Fibroblast of lung (primary cell): Measurements from ENCODE around the gene TMEM209. TPM values are rescaled to one million over a fixed set of nuclear protein-coding genes. Genes with fewer than 3 reads are reported as not detected.

ENCODE experiments used
- DNase-seq, 2 donors: peaks; one replicate each; pipeline versions ENCODE4 v3.0.0 to v3.0.0-alpha.2; 2010; ENCODE audit warnings: low read depth in 2 of 2
- H2AFZ ChIP-seq: 2 replicates; pipeline ENCODE4 v1.5.1; 2012; ENCODE audit warnings: low read length, control low read depth, inconsistent platforms
- H3K27ac ChIP-seq: 2 replicates; pipeline ENCODE4 v1.5.1; 2011; ENCODE audit warnings: low read length, control low read depth; ENCODE audit not compliant: insufficient read depth
- H3K27me3 ChIP-seq: 2 replicates; pipeline ENCODE4 v1.5.1; 2011; ENCODE audit warnings: mild to moderate bottlenecking, low read length; ENCODE audit not compliant: control insufficient read depth, insufficient read depth
- H3K36me3 ChIP-seq: 2 replicates; pipeline ENCODE4 v1.5.1; 2011; ENCODE audit warnings: low read length; ENCODE audit not compliant: control insufficient read depth, insufficient read depth
- H3K4me1 ChIP-seq: 2 replicates; pipeline ENCODE4 v1.5.1; 2011; ENCODE audit warnings: low read length; ENCODE audit not compliant: control insufficient read depth, insufficient read depth; ENCODE audit errors: extremely low read depth
- H3K4me2 ChIP-seq: 2 replicates; pipeline ENCODE4 v1.5.1; 2011; ENCODE audit warnings: low read length, control low read depth; ENCODE audit not compliant: insufficient read depth; ENCODE audit errors: extremely low read depth
- H3K4me3 ChIP-seq, 4 experiments: fragments of 200-600 bp in 1 of 4; sonication (generic) in 1 of 4; replicated peaks in 1 of 4; 2 replicates each; pipeline ENCODE4 v1.5.1; 2011 to 2016; ENCODE audit warnings: low read length in 4 of 4, low read depth in 3 of 4, mild to moderate bottlenecking in 3 of 4, control low read depth in 2 of 4, inconsistent platforms in 1 of 4, mixed read lengths in 1 of 4; ENCODE audit not compliant: insufficient read depth in 1 of 4; ENCODE audit errors: control extremely low read depth in 1 of 4
- H3K79me2 ChIP-seq: 2 replicates; pipeline ENCODE4 v1.5.1; 2012; ENCODE audit warnings: mild to moderate bottlenecking, low read length, inconsistent platforms; ENCODE audit not compliant: control insufficient read depth, insufficient read depth
- H3K9ac ChIP-seq: 2 replicates; pipeline ENCODE4 v1.5.1; 2011; ENCODE audit warnings: mild to moderate bottlenecking, low read length, control low read depth; ENCODE audit not compliant: insufficient read depth
- H3K9me3 ChIP-seq: 2 replicates; pipeline ENCODE4 v1.5.1; 2012; ENCODE audit warnings: low read depth, low read length; ENCODE audit not compliant: control insufficient read depth, insufficient read depth
- H4K20me1 ChIP-seq: 2 replicates; pipeline ENCODE4 v1.5.1; 2011; ENCODE audit warnings: low read length; ENCODE audit not compliant: control insufficient read depth, insufficient read depth; ENCODE audit errors: extremely low read depth
- EZH2 ChIP-seq: IDR thresholded peaks from 2 replicates; pipeline ENCODE4 v1.5.1; 2012; ENCODE audit warnings: low read length, control low read depth, mild to moderate bottlenecking; ENCODE audit errors: missing control alignments
- polyA plus RNA-seq, 2 donors: library from polyadenylated mRNA; depleted of rRNA in 1 of 2; stranded (reverse) in 1 of 2; unstranded in 1 of 2; fragments of >200 nt; gene quantifications; 2 replicates each; pipeline ENCODE4 v1.2.1, GENCODE V29; 2011 to 2012; ENCODE audit warnings: missing spikeins in 1 of 2
- total RNA-seq: library from RNA; depleted of rRNA; stranded (reverse); fragments of >200 nt; gene quantifications from 2 replicates; pipeline ENCODE4 v1.2.1, GENCODE V29; 2014
- TF ChIP-seq, protein P1 (sequence below), 2 donors: IDR thresholded peaks in 1 of 2; conservative IDR thresholded peaks in 1 of 2; 1 replicate in 1 of 2; 2 replicates in 1 of 2; pipeline ENCODE4 v1.5.1; 2011 to 2012; ENCODE audit warnings: low read length in 2 of 2, control low read depth in 1 of 2, inconsistent platforms in 1 of 2, low read depth in 1 of 2, mild to moderate bottlenecking in 1 of 2

The TMEM209 gene
- total and polyA plus RNA-seq, 2 donors (not counting 1 experiment from before 2014, with no cell fraction given) = 9.7 to 15.1 TPM

DNA sequence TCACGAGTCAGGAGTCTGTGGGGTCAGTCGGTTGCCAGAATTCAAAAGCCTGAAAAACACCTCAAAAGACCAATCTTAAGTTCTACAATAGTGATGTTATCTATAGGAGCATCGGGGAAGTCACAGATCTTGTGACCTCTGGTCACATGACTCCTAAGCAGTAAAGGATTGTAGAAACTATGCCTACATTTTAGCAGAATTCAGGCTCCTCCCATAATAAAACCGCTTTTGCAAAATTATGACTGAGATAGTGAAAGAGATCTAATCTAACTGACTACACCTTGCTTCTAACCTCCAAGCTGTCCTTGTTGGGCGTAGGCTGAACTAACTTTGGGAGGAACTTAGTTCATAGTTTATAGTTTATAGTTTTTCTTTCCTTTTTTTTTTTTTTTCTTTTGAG lies 19.0 kb upstream of the TMEM209 start:
- H3K4me2 ChIP-seq = no peak overlapping the region
- no peak overlapping the region for H2AFZ ChIP-seq
- no peaks in the 10 kb centered on the region for H3K79me2 ChIP-seq
- TF ChIP-seq, protein P1, sequence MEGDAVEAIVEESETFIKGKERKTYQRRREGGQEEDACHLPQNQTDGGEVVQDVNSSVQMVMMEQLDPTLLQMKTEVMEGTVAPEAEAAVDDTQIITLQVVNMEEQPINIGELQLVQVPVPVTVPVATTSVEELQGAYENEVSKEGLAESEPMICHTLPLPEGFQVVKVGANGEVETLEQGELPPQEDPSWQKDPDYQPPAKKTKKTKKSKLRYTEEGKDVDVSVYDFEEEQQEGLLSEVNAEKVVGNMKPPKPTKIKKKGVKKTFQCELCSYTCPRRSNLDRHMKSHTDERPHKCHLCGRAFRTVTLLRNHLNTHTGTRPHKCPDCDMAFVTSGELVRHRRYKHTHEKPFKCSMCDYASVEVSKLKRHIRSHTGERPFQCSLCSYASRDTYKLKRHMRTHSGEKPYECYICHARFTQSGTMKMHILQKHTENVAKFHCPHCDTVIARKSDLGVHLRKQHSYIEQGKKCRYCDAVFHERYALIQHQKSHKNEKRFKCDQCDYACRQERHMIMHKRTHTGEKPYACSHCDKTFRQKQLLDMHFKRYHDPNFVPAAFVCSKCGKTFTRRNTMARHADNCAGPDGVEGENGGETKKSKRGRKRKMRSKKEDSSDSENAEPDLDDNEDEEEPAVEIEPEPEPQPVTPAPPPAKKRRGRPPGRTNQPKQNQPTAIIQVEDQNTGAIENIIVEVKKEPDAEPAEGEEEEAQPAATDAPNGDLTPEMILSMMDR (conservative IDR thresholded peaks at IDR 0.05 in 1 of 2, IDR thresholded peaks at IDR 0.05 in 1 of 2; ENCODE audit: low read depth in 1 of 2, low read length in 2 of 2) = no peak
- no peak for TF ChIP-seq EZH2
- H3K36me3 ChIP-seq = no peaks in the 10 kb centered on the region
- DNase-seq = no peak
- no peak overlapping the region for H3K9ac ChIP-seq
- H3K4me1 ChIP-seq = no peaks in the 10 kb centered on the region
- H3K9me3 ChIP-seq = no peaks in the 10 kb centered on the region
- H3K4me3 ChIP-seq = no peak overlapping the region
- H3K27ac ChIP-seq = no peak overlapping the region
- H3K27me3 ChIP-seq = no peaks in the 10 kb centered on the region
- H4K20me1 ChIP-seq = no peaks in the 10 kb centered on the region

DNA sequence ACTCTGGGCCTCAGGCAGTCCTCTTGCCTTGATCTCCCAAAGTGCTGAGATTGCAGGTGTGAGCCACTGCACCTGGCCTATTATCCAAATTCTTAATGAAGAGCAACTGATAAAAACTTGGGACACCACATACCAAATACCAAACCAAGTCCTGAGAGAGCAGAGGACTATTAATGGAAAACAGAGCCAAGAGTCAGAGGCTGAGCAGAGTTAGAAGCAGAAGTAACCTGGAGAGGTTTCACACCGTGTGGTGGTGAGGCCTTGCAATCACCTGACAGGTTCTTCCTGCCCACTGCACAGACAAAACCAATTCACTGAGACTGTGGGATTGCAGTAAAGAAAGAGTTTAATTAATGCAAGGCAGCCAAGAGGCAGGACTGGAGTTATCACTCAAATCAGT lies 18.4 kb upstream of the TMEM209 start:
- no peaks in the 10 kb centered on the region for H3K4me1 ChIP-seq
- TF ChIP-seq, protein P1 (conservative IDR thresholded peaks at IDR 0.05 in 1 of 2, IDR thresholded peaks at IDR 0.05 in 1 of 2; ENCODE audit: low read depth in 1 of 2, low read length in 2 of 2) = no peak
- no peak for TF ChIP-seq EZH2
- H3K9ac ChIP-seq = no peak overlapping the region
- H3K9me3 ChIP-seq = no peaks in the 10 kb centered on the region
- H3K79me2 ChIP-seq = no peaks in the 10 kb centered on the region
- no peaks in the 10 kb centered on the region for H3K36me3 ChIP-seq
- no peak overlapping the region for H3K4me2 ChIP-seq
- no peak overlapping the region for H3K4me3 ChIP-seq
- H3K27ac ChIP-seq = no peak overlapping the region
- H4K20me1 ChIP-seq = no peaks in the 10 kb centered on the region
- no peak overlapping the region for H2AFZ ChIP-seq
- no peak for DNase-seq
- H3K27me3 ChIP-seq = no peaks in the 10 kb centered on the region

DNA sequence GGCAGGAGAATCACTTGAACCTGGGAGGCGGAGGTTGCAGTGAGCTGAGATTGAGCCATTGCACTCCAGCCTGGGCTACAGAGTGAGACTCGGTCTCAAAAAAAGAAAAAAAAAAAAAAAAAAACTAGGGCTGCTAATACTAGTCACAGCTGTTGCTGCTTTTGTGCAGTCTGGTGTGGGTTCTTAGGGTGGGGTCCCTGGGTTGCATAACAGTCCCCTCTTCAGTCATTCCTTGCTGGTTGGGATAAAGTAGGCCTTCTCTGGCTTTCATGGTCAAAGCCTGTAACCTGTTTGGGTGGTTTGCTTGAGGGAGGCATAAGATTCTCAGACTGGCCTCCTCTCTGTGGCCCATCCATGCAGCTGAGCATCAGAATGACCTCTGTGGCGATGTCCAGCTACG lies 16.5 kb upstream of the TMEM209 start:
- Histone ChIP-seq H3K79me2 (no peaks in the 10 kb centered on the region), H3K4me1 (no peaks in the 10 kb centered on the region), H3K4me3 (no peak overlapping the region), H3K9ac (no peak overlapping the region), H3K9me3 (no peaks in the 10 kb centered on the region), H3K27me3 (no peaks in the 10 kb centered on the region), H2AFZ (no peak overlapping the region), H3K36me3 (no peaks in the 10 kb centered on the region), H3K27ac (no peak overlapping the region), H3K4me2 (no peak overlapping the region), H4K20me1 (no peaks in the 10 kb centered on the region)
- no peak for TF ChIP-seq EZH2
- TF ChIP-seq, protein P1 (conservative IDR thresholded peaks at IDR 0.05 in 1 of 2, IDR thresholded peaks at IDR 0.05 in 1 of 2; ENCODE audit: low read depth in 1 of 2, low read length in 2 of 2) = no peak
- DNase-seq = no peak
